IMR-90 (cell line): Measurements from ENCODE around the gene FAM83C. TPM values are rescaled to one million over a fixed set of nuclear protein-coding genes. Genes with fewer than 3 reads are reported as not detected.

Experiments used
- ATAC-seq: fragments of 200-7000 bp; cut with Tn5 transposase; 2 replicates; pipeline ENCODE4 v1.9.1; 2020; ENCODE audit warnings: low read depth, mild to moderate bottlenecking, moderate library complexity
- BruUV-seq: library from RNA; stranded (reverse); fragments of 400-500 nt; replicated peaks from 2 replicates; lab custom pipeline; 2021; lab: Mats Ljungman, UMichigan
- CTCF ChIA-PET: fragments of 300-600 bp; formaldehyde crosslinking; extraction: SDS; loops from one replicate; lab custom pipeline; 2021; ENCODE audit warnings: antibody characterized with exemption; lab: Yijun Ruan, JAX
- POLR2A ChIA-PET: fragments of 300-600 bp; sonication (Branson Sonifier 250); formaldehyde crosslinking; loops from one replicate; lab custom pipeline; 2022; ENCODE audit warnings: antibody characterized with exemption; ENCODE audit not compliant: unreplicated experiment; lab: Charles Lee
- DNase-seq: peaks from one replicate; pipeline ENCODE4 v3.0.0; 2013
- H2AFZ ChIP-seq: replicated peaks from 2 replicates; pipeline ENCODE3; 2013; ENCODE audit warnings: low read length, mild to moderate bottlenecking; ENCODE audit not compliant: poor library complexity
- H2AK5ac ChIP-seq: 2 replicates; pipeline ENCODE4 v1.6.1; 2013; ENCODE audit warnings: low read depth, low read length, inconsistent platforms
- H2AK9ac ChIP-seq: replicated peaks from 2 replicates; pipeline ENCODE3; 2013; ENCODE audit warnings: mild to moderate bottlenecking, low read depth, low read length, moderate library complexity; ENCODE audit not compliant: poor library complexity
- H2BK120ac ChIP-seq: 2 replicates; pipeline ENCODE4 v1.6.1; 2013; ENCODE audit warnings: low read depth, low read length, inconsistent platforms
- H2BK15ac ChIP-seq: 3 replicates; pipeline ENCODE4 v1.6.1; 2013; ENCODE audit warnings: low read depth, low read length, inconsistent platforms
- H2BK20ac ChIP-seq: 2 replicates; pipeline ENCODE4 v1.6.1; 2013; ENCODE audit warnings: low read depth, mild to moderate bottlenecking, inconsistent platforms, low read length, moderate library complexity
- H2BK5ac ChIP-seq: 2 replicates; pipeline ENCODE4 v1.6.1; 2013; ENCODE audit warnings: mild to moderate bottlenecking, low read depth, low read length, inconsistent platforms; ENCODE audit not compliant: poor library complexity, severe bottlenecking
- H3K14ac ChIP-seq: replicated peaks from 2 replicates; pipeline ENCODE4 v1.6.1; 2013; ENCODE audit warnings: low read depth, low read length, inconsistent platforms
- H3K18ac ChIP-seq: 2 replicates; pipeline ENCODE4 v1.6.1; 2013; ENCODE audit warnings: low read depth, low read length, control low read depth
- H3K23ac ChIP-seq: 2 replicates; pipeline ENCODE4 v1.6.1; 2013; ENCODE audit warnings: low read depth, low read length, inconsistent platforms
- H3K27ac ChIP-seq: 2 replicates; pipeline ENCODE4 v1.5.1; 2013; ENCODE audit warnings: mild to moderate bottlenecking, control low read depth, low read length; ENCODE audit not compliant: insufficient read depth
- H3K27me3 ChIP-seq: 2 replicates; pipeline ENCODE4 v1.6.1; 2013; ENCODE audit warnings: low read length; ENCODE audit not compliant: control insufficient read depth, insufficient read depth
- H3K36me3 ChIP-seq: 2 replicates; pipeline ENCODE4 v1.6.1; 2013; ENCODE audit warnings: low read length, mixed read lengths; ENCODE audit not compliant: control insufficient read depth, insufficient read depth
- H3K4ac ChIP-seq: 2 replicates; pipeline ENCODE4 v1.6.1; 2013; ENCODE audit warnings: low read depth, low read length, inconsistent platforms
- H3K4me1 ChIP-seq: 2 replicates; pipeline ENCODE4 v1.6.1; 2013; ENCODE audit warnings: low read length, mixed read lengths; ENCODE audit not compliant: control insufficient read depth, insufficient read depth
- H3K4me2 ChIP-seq: 2 replicates; pipeline ENCODE4 v1.6.1; 2013; ENCODE audit warnings: low read depth, mild to moderate bottlenecking, control low read depth, low read length, moderate library complexity
- H3K4me3 ChIP-seq: 2 replicates; pipeline ENCODE4 v1.5.1; 2013; ENCODE audit warnings: low read depth, mild to moderate bottlenecking, control low read depth, low read length, moderate library complexity; ENCODE audit not compliant: insufficient read depth
- H3K56ac ChIP-seq: 2 replicates; pipeline ENCODE4 v1.6.1; 2013; ENCODE audit warnings: low read length, inconsistent platforms; ENCODE audit not compliant: insufficient read depth; ENCODE audit errors: extremely low read depth
- H3K79me1 ChIP-seq, 2 experiments: 2 replicates each; pipeline ENCODE4 v1.6.1; 2013; ENCODE audit warnings: low read length in 2 of 2, inconsistent platforms in 1 of 2, low read depth in 1 of 2
- H3K9ac ChIP-seq: 2 replicates; pipeline ENCODE4 v1.6.1; 2013; ENCODE audit warnings: low read depth, low read length, control low read depth
- H3K9me1 ChIP-seq: 2 replicates; pipeline ENCODE4 v1.6.1; 2013; ENCODE audit warnings: low read length, inconsistent platforms; ENCODE audit not compliant: insufficient read depth
- H3K9me3 ChIP-seq: 2 replicates; pipeline ENCODE4 v1.6.1; 2013; ENCODE audit warnings: low read length; ENCODE audit not compliant: control insufficient read depth, insufficient read depth
- H4K20me1 ChIP-seq: 2 replicates; pipeline ENCODE4 v1.6.1; 2013; ENCODE audit warnings: low read length, inconsistent platforms; ENCODE audit not compliant: insufficient read depth
- H4K5ac ChIP-seq: 2 replicates; pipeline ENCODE4 v1.6.1; 2013; ENCODE audit warnings: mild to moderate bottlenecking, low read depth, low read length, control low read depth
- H4K8ac ChIP-seq, 2 experiments: 2 replicates each; pipeline ENCODE4 v1.6.1; 2013; ENCODE audit warnings: low read depth in 2 of 2, low read length in 2 of 2, control low read depth in 1 of 2, inconsistent platforms in 1 of 2
- H4K91ac ChIP-seq: 2 replicates; pipeline ENCODE4 v1.6.1; 2013; ENCODE audit warnings: low read depth, low read length, inconsistent platforms; ENCODE audit not compliant: insufficient read depth
- CEBPB ChIP-seq: IDR thresholded peaks from 2 replicates; pipeline ENCODE4 v1.6.1; 2012; ENCODE audit warnings: low read depth, low read length, improper control_type of control experiment
- CHD1 ChIP-seq: IDR thresholded peaks from 2 replicates; pipeline ENCODE4 v1.6.1; 2012; ENCODE audit warnings: low read depth, low read length, improper control_type of control experiment
- CTCF ChIP-seq: conservative IDR thresholded peaks from 2 replicates; pipeline ENCODE4 v1.5.1; 2012; ENCODE audit warnings: mild to moderate bottlenecking, low read depth, low read length, improper control_type of control experiment
- FOS ChIP-seq: fragments of 150-350 bp; IDR thresholded peaks from 2 replicates; pipeline ENCODE4 v1.6.1; 2016; ENCODE audit warnings: low read depth, low read length
- MAFK ChIP-seq: IDR thresholded peaks from 2 replicates; pipeline ENCODE4 v1.6.1; 2012; ENCODE audit warnings: low read depth, low read length, improper control_type of control experiment
- MXI1 ChIP-seq: IDR thresholded peaks from 2 replicates; pipeline ENCODE4 v1.6.1; 2012; ENCODE audit warnings: low read depth, mild to moderate bottlenecking, low read length, moderate library complexity, borderline replicate concordance
- RAD21 ChIP-seq: IDR thresholded peaks from 2 replicates; pipeline ENCODE4 v1.6.1; 2012; ENCODE audit warnings: low read length, improper control_type of control experiment
- RFX5 ChIP-seq: IDR thresholded peaks from 2 replicates; pipeline ENCODE4 v1.8.0; 2012; ENCODE audit warnings: low read depth, mild to moderate bottlenecking, low read length, moderate library complexity
- WGBS, 2 experiments: methylation state at CpG; one replicate each; pipeline versions ENCODE4 v1.1.5 to v1.1.7; 2013; ENCODE audit warnings: missing lambda C conversion rate in 2 of 2; ENCODE audit not compliant: insufficient read length in 1 of 2; ENCODE audit errors: extremely low coverage in 2 of 2; 5-methylcytosine and 5-hydroxymethylcytosine counted together
- dilution Hi-C: fragments of 300-500 bp; cut with HindIII; formaldehyde crosslinking; loops from one replicate; pipeline ENCODE4 v1.14.3; 2018; ENCODE audit warnings: low sequenced_read_pairs; ENCODE audit not compliant: unreplicated experiment
- in situ Hi-C: fragments of 300-500 bp; cut with MboI; formaldehyde crosslinking; loops from 3 replicates; pipeline ENCODE4 v1.14.3; 2019; ENCODE audit warnings: low sequenced_read_pairs, inconsistent platforms, mixed read lengths
- intact Hi-C: fragments of 100-400 bp; cut with micrococcal nuclease; formaldehyde crosslinking; loops from 2 replicates; pipeline ENCODE4 v1.10.0; 2022
- polyA plus RNA-seq, 3 experiments: library from polyadenylated mRNA; depleted of rRNA; stranded (reverse); fragments of >200 nt; gene quantifications; 2 replicates each; pipeline ENCODE4 v1.2.3, GENCODE V29; 2012; ENCODE audit warnings: low replicate concordance in 1 of 3
- total RNA-seq: library from RNA; depleted of rRNA; stranded (reverse); fragments of >200 nt; gene quantifications from 2 replicates; pipeline ENCODE4 v1.2.3, GENCODE V29; 2012

Gene FAM83C
- total and polyA plus RNA-seq, 2 of the 4 experiments (the other 2 are of a cell fraction): 0.02 TPM; not detected in 1

GRCh38 chr20:35253010-35253409 lies 39.2 kb downstream of the FAM83C start:
- no peak overlapping the region for H2BK20ac ChIP-seq
- no TSS peak for BruUV-seq
- dilution Hi-C loops: no loop called here

More at GRCh38 chr20:35253010-35253409, 39.2 kb downstream of the FAM83C start:
- ChIA-PET POLR2A (no interaction called here), CTCF (no interaction called here)
- Histone ChIP-seq H3K4me3 (no peak overlapping the region), H4K20me1 (no peaks in the 10 kb centered on the region), H3K14ac (no peak overlapping the region), H3K4ac (no peak overlapping the region), H3K27ac (no peak overlapping the region), H3K56ac (no peak overlapping the region), H3K36me3 (no peaks in the 10 kb centered on the region), H2AK5ac (no peak overlapping the region), H3K18ac (no peak overlapping the region), H3K23ac (no peak overlapping the region), H2AK9ac (no peak overlapping the region), H4K8ac (no peak overlapping the region), H3K9ac (no peak overlapping the region), H2BK5ac (no peak overlapping the region), H4K91ac (no peak overlapping the region), H3K4me2 (no peak overlapping the region), H3K27me3 (no peaks in the 10 kb centered on the region), H2BK15ac (no peak overlapping the region), H2BK120ac (no peak overlapping the region), H3K9me1 (no peaks in the 10 kb centered on the region; the same call in 1 of the 2 replicates), H2AFZ (no peak overlapping the region), H3K4me1 (peaks cover 5% of the 10 kb centered on the region; the same call in 1 of the 2 replicates), H4K5ac (no peak overlapping the region), H3K79me1 (0 out of 4 replicates have a peak, but pooled peaks cover 0 to 3% of the 10 kb centered on the region in 2 experiments), H3K9me3 (no peaks in the 10 kb centered on the region)
- in situ Hi-C loops: loop anchor here (25.0 kb wide), 1 partner anchor 391 kb away; the partner anchor contains the start of gene GGT7
- TF ChIP-seq CTCF (no peak), MXI1 (no peak), CEBPB (no peak), MAFK (no peak), RFX5 (no peak), RAD21 (no peak), CHD1 (no peak), FOS (no peak)
- no peak for DNase-seq
- intact Hi-C loops: no loop called here
- no CpG with 5 or more reads among the region's 3 CpGs for WGBS, 2 experiments
- ATAC-seq: no peak
